Keratinocyte (primary cell): ENCODE data around the gene EVX2. TPM values are rescaled to one million over a fixed set of nuclear protein-coding genes. Genes with fewer than 3 reads are reported as not detected.

Experiments
- DNase-seq: peaks from one replicate; pipeline ENCODE4 v3.0.0-alpha.2; 2011; ENCODE audit warnings: low read depth, missing footprints, low spot score
- FAIRE-seq: peaks from 2 replicates; lab custom pipeline; 2011; peaks lifted over from hg19 to GRCh38; lab: Jason Lieb, UNC
- H2AFZ ChIP-seq: 2 replicates; pipeline ENCODE4 v1.6.0; 2012; ENCODE audit warnings: low read length, control low read depth, inconsistent platforms; ENCODE audit not compliant: control insufficient read depth
- H3K27ac ChIP-seq: 2 replicates; pipeline ENCODE4 v1.5.1; 2011; ENCODE audit warnings: low read length; ENCODE audit not compliant: control insufficient read depth, insufficient read depth
- H3K27me3 ChIP-seq: 3 replicates; pipeline ENCODE4 v1.6.0; 2011; ENCODE audit warnings: low read length; ENCODE audit not compliant: control insufficient read depth, insufficient read depth; ENCODE audit errors: extremely low read depth
- H3K36me3 ChIP-seq, 2 experiments: 2 replicates in 1 of 2; 3 replicates in 1 of 2; pipeline ENCODE4 v1.5.1; 2011; ENCODE audit warnings: low read length in 2 of 2, mild to moderate bottlenecking in 1 of 2; ENCODE audit not compliant: control insufficient read depth in 2 of 2, insufficient read depth in 2 of 2; ENCODE audit errors: extremely low read depth in 1 of 2
- H3K4me1 ChIP-seq: 3 replicates; pipeline ENCODE4 v1.5.1; 2011; ENCODE audit warnings: low read length; ENCODE audit not compliant: control insufficient read depth, insufficient read depth; ENCODE audit errors: extremely low read depth
- H3K4me2 ChIP-seq: 3 replicates; pipeline ENCODE4 v1.6.0; 2011; ENCODE audit warnings: low read depth, low read length; ENCODE audit not compliant: control insufficient read depth, insufficient read depth; ENCODE audit errors: extremely low read depth
- H3K4me3 ChIP-seq, 3 experiments: fragments of 200-600 bp in 1 of 3; sonication (generic) in 1 of 3; 2 replicates in 2 of 3; 3 replicates in 1 of 3; pipeline ENCODE4 v1.5.1; 2011 to 2016; ENCODE audit warnings: low read length in 3 of 3, mild to moderate bottlenecking in 3 of 3, control low read depth in 2 of 3, inconsistent platforms in 1 of 3, low read depth in 1 of 3, mixed read lengths in 1 of 3, mixed run types in 1 of 3, moderate library complexity in 1 of 3; ENCODE audit not compliant: control insufficient read depth in 2 of 3, insufficient read depth in 2 of 3; ENCODE audit errors: extremely low read depth in 1 of 3
- H3K79me2 ChIP-seq: 2 replicates; pipeline ENCODE4 v1.6.0; 2012; ENCODE audit warnings: low read length; ENCODE audit not compliant: control insufficient read depth, insufficient read depth
- H3K9ac ChIP-seq: 3 replicates; pipeline ENCODE4 v1.6.0; 2011; ENCODE audit warnings: low read length; ENCODE audit not compliant: control insufficient read depth, insufficient read depth; ENCODE audit errors: extremely low read depth
- H3K9me1 ChIP-seq: 3 replicates; pipeline ENCODE4 v1.6.0; 2011; ENCODE audit warnings: low read length; ENCODE audit not compliant: control insufficient read depth, insufficient read depth; ENCODE audit errors: extremely low read depth
- H3K9me3 ChIP-seq: 2 replicates; pipeline ENCODE4 v1.5.1; 2012; ENCODE audit warnings: low read depth, low read length; ENCODE audit not compliant: control insufficient read depth
- H4K20me1 ChIP-seq: 3 replicates; pipeline ENCODE4 v1.6.0; 2011; ENCODE audit warnings: low read length; ENCODE audit not compliant: control insufficient read depth, insufficient read depth; ENCODE audit errors: extremely low read depth
- CTCF ChIP-seq, 3 experiments: IDR thresholded peaks in 1 of 3; conservative IDR thresholded peaks in 1 of 3; optimal IDR thresholded peaks in 1 of 3; 2 replicates in 2 of 3; 3 replicates in 1 of 3; pipeline versions ENCODE3 to v1.5.1; 2011; ENCODE audit warnings: low read length in 3 of 3, mild to moderate bottlenecking in 3 of 3, moderate library complexity in 2 of 3, control low read depth in 1 of 3, inconsistent platforms in 1 of 3; ENCODE audit not compliant: insufficient read depth in 2 of 3; ENCODE audit errors: extremely low read depth in 1 of 3
- EZH2 ChIP-seq: IDR thresholded peaks from one replicate; pipeline ENCODE4 v1.6.1; 2012; ENCODE audit warnings: inconsistent platforms, mild to moderate bottlenecking, low read length, moderate library complexity
- dilution Hi-C: fragments of 300-500 bp; cut with MboI; formaldehyde crosslinking; loops from one replicate; pipeline ENCODE4 v1.7.0; 2020; ENCODE audit warnings: low sequenced_read_pairs; ENCODE audit not compliant: extremely low pct_ligation_motif_present
- polyA plus RNA-seq, 5 experiments: library from polyadenylated mRNA; depleted of rRNA in 3 of 5; stranded (reverse) in 3 of 5; stranded (forward) in 1 of 5; unstranded in 1 of 5; fragments of >200 nt; gene quantifications; 1 replicate in 1 of 5; 2 replicates in 3 of 5; 3 replicates in 1 of 5; pipeline versions ENCODE4 v1.2.1 to v1.2.3, GENCODE V29; 2011 to 2012; ENCODE audit warnings: missing spikeins in 2 of 5, low read depth in 1 of 5, low replicate concordance in 1 of 5

The EVX2 gene
- polyA plus RNA-seq, 1 donor (not counting 4 experiments of a cell fraction or from before 2014, with no cell fraction given): not detected

- Histone ChIP-seq H3K79me2 (no peaks in the 10 kb centered on the region), H3K4me3 (no peak overlapping the region), H3K4me1 (peaks cover 2% of the 10 kb centered on the region), H3K9me3 (peaks cover 2% of the 10 kb centered on the region), H2AFZ (no peak overlapping the region), H4K20me1 (peaks cover 3% of the 10 kb centered on the region), H3K9me1 (no peaks in the 10 kb centered on the region), H3K36me3 (no peaks in the 10 kb centered on the region), H3K27ac (no peak overlapping the region), H3K4me2 (no peak overlapping the region), H3K27me3 (peaks cover 100% of the 10 kb centered on the region), H3K9ac (no peak overlapping the region)
- no peak for TF ChIP-seq EZH2
- FAIRE-seq (no peak), DNase-seq (no peak)
- dilution Hi-C loops: no loop called here
Measured at GRCh38 chr2:176093898-176094249, 10.1 kb upstream of the EVX2 start.

- no peak for TF ChIP-seq CTCF (optimal IDR thresholded peaks at IDR 0.05 in 1 of 3, IDR thresholded peaks at IDR 0.05 in 1 of 3, conservative IDR thresholded peaks at IDR 0.05 in 1 of 3; ENCODE audit: extremely low read depth in 1 of 3, insufficient read depth in 2 of 3, low read length in 3 of 3)
- TF ChIP-seq EZH2: peak; percentile 97
- H3K9me3 ChIP-seq: peaks cover 2% of the 10 kb centered on the region
- no peaks in the 10 kb centered on the region for H3K9me1 ChIP-seq
- FAIRE-seq: no peak
- no peak overlapping the region for H3K9ac ChIP-seq
- no peak overlapping the region for H3K4me3 ChIP-seq
- H3K79me2 ChIP-seq: no peaks in the 10 kb centered on the region
- H3K27me3 ChIP-seq: peaks cover 100% of the 10 kb centered on the region
- no peak overlapping the region for H3K27ac ChIP-seq
- no peak for DNase-seq
- H3K4me2 ChIP-seq: peak overlapping the region; percentile 45
- H3K36me3 ChIP-seq: no peaks in the 10 kb centered on the region
- dilution Hi-C loops: no loop called here
- peaks cover 3% of the 10 kb centered on the region for H4K20me1 ChIP-seq
- H3K4me1 ChIP-seq: peaks cover 2% of the 10 kb centered on the region
- no peak overlapping the region for H2AFZ ChIP-seq
Measured at GRCh38 chr2:176093145-176093897, 9.6 kb upstream of the EVX2 start.
